Gastrocnemius medialis (tissue), 4 donors: ENCODE data around the gene MBNL2. TPM values are rescaled to one million over a fixed set of nuclear protein-coding genes. Genes with fewer than 3 reads are reported as not detected.
A peak's percentile ranks its signal among the peaks of the same experiment; 100 is the strongest.

Experiments used
- ATAC-seq, 2 donors: fragments of 150-250 bp; one replicate each; pipeline ENCODE4 v1.9.1; 2016
- DNase-seq, 2 donors: peaks; one replicate each; pipeline ENCODE4 v3.0.0-alpha.2; 2019
- H3K27ac ChIP-seq, 4 donors: fragments of 200-600 bp; sonication (generic); 1 replicate in 1 of 4; 2 replicates in 3 of 4; pipeline ENCODE4 v1.5.1; 2016 to 2018; ENCODE audit warnings: mild to moderate bottlenecking in 2 of 4, moderate library complexity in 1 of 4
- H3K27me3 ChIP-seq, 3 donors: fragments of 200-600 bp; sonication (generic) in 2 of 3; 1 replicate in 1 of 3; 2 replicates in 2 of 3; pipeline versions ENCODE4 v1.5.1 to v1.6.0; 2016 to 2019; ENCODE audit warnings: mild to moderate bottlenecking in 1 of 3, moderate library complexity in 1 of 3
- H3K36me3 ChIP-seq, 2 donors: fragments of 200-600 bp; sonication (generic) in 1 of 2; one replicate each; pipeline ENCODE4 v1.5.1; 2017 to 2018
- H3K4me1 ChIP-seq, 2 donors: fragments of 200-600 bp; sonication (generic) in 1 of 2; one replicate each; pipeline ENCODE4 v1.5.1; 2016 to 2017; ENCODE audit warnings: mild to moderate bottlenecking in 2 of 2
- H3K4me3 ChIP-seq, 4 donors: fragments of 200-600 bp; sonication (generic) in 3 of 4; 1 replicate in 1 of 4; 2 replicates in 3 of 4; pipeline ENCODE4 v1.5.1; 2016 to 2019; ENCODE audit warnings: mild to moderate bottlenecking in 2 of 4
- H3K9me3 ChIP-seq, 3 donors: fragments of 200-600 bp; sonication (generic) in 2 of 3; 1 replicate in 1 of 3; 2 replicates in 2 of 3; pipeline ENCODE4 v1.5.1; 2016 to 2019
- CTCF ChIP-seq, 5 experiments: fragments of 450-650 bp in 3 of 5; fragments of 200-600 bp in 2 of 5; sonication (generic) in 2 of 5; IDR thresholded peaks in 4 of 5; conservative IDR thresholded peaks in 1 of 5; 1 replicate in 4 of 5; 2 replicates in 1 of 5; pipeline ENCODE4 v1.5.1; 2016 to 2019; ENCODE audit warnings: antibody characterized with exemption in 5 of 5, mild to moderate bottlenecking in 3 of 5, moderate library complexity in 3 of 5
- POLR2A ChIP-seq, 2 donors: fragments of 450-650 bp; IDR thresholded peaks; one replicate each; pipeline ENCODE4 v1.6.1; 2017; ENCODE audit warnings: antibody characterized with exemption in 2 of 2, mild to moderate bottlenecking in 2 of 2, moderate library complexity in 2 of 2
- in situ Hi-C, 4 donors: fragments of 200-750 bp; cut with MboI; loops; one replicate each; pipeline versions ENCODE4 v1.15.0 to v1.8.0; 2017; ENCODE audit warnings: low sequenced_read_pairs in 4 of 4
- intact Hi-C: fragments of 100-400 bp; cut with DNase I; formaldehyde crosslinking; loops from one replicate; pipeline ENCODE4 v1.15.1; 2023; ENCODE audit warnings: low total_unique reads
- total RNA-seq, 4 donors: library from RNA; depleted of rRNA; stranded (reverse); fragments of >200 nt; gene quantifications; one replicate each; pipeline versions ENCODE4 v1.1.0 to v1.2.3, GENCODE V29; 2016

MBNL2 gene
- total RNA-seq, 4 donors from 2014 or later = 47.9 to 92.0 (median 71.3) TPM

GRCh38 chr13:97267418-97268059 lies 45.4 kb downstream of the MBNL2 start:
- in situ Hi-C loops = no loop called here
- peaks cover 63 to 76% of the 10 kb centered on the region in 2 donors for H3K4me1 ChIP-seq

GRCh38 chr13:97268772-97269171 lies 46.6 kb downstream of the MBNL2 start:
- intact Hi-C loops = no loop called here
- ATAC-seq (no peak), DNase-seq (no peak)
- H3K9me3 ChIP-seq = no peaks in the 10 kb centered on the region
- no peaks in the 10 kb centered on the region for H3K36me3 ChIP-seq
- TF ChIP-seq CTCF (IDR thresholded peaks at IDR 0.05 in 4 of 5, conservative IDR thresholded peaks at IDR 0.05 in 1 of 5) (no peak), POLR2A (IDR thresholded peaks at IDR 0.05) (no peak)
- H3K4me3 ChIP-seq = no peak overlapping the region
- no peaks in the 10 kb centered on the region for H3K27me3 ChIP-seq
- H3K4me1 ChIP-seq = peaks cover 73 to 81% of the 10 kb centered on the region in 2 donors
- in situ Hi-C loops = no loop called here
- H3K27ac ChIP-seq = peak overlapping the region in 2 of 4 donors; percentile 14 to 43

More at GRCh38 chr13:97267418-97268059, 45.4 kb downstream of the MBNL2 start:
- intact Hi-C loops = no loop called here
- ATAC-seq (no peak), DNase-seq (no peak)
- Histone ChIP-seq H3K36me3 (no peaks in the 10 kb centered on the region), H3K9me3 (no peaks in the 10 kb centered on the region), H3K4me3 (no peak overlapping the region), H3K27me3 (no peaks in the 10 kb centered on the region), H3K27ac (peak overlapping the region in 3 of 4 donors; percentile 14 to 38 (median 37))
- TF ChIP-seq CTCF (IDR thresholded peaks at IDR 0.05 in 4 of 5, conservative IDR thresholded peaks at IDR 0.05 in 1 of 5) (no peak), POLR2A (IDR thresholded peaks at IDR 0.05) (no peak)

GRCh38 chr13:97269603-97270002 lies 47.5 kb downstream of the MBNL2 start:
- peaks cover 76 to 81% of the 10 kb centered on the region in 2 donors for H3K4me1 ChIP-seq
- in situ Hi-C loops (no loop called here), intact Hi-C loops (no loop called here)
- no peaks in the 10 kb centered on the region for H3K27me3 ChIP-seq
- no peak for TF ChIP-seq CTCF (IDR thresholded peaks at IDR 0.05 in 4 of 5, conservative IDR thresholded peaks at IDR 0.05 in 1 of 5)
- H3K9me3 ChIP-seq = no peaks in the 10 kb centered on the region
- DNase-seq (no peak), ATAC-seq (no peak)
- H3K4me3 ChIP-seq = no peak overlapping the region
- H3K27ac ChIP-seq = peak overlapping the region in 2 of 4 donors; percentile 14 to 43
- H3K36me3 ChIP-seq = no peaks in the 10 kb centered on the region

- TF ChIP-seq CTCF (IDR thresholded peaks at IDR 0.05 in 4 of 5, conservative IDR thresholded peaks at IDR 0.05 in 1 of 5) = no peak
- TF ChIP-seq POLR2A (IDR thresholded peaks at IDR 0.05) = no peak
- in situ Hi-C loops = no loop called here
- H3K4me1 ChIP-seq = peaks cover 75% of the 10 kb centered on the region in 2 donors
These were observed 50.4 kb downstream of the MBNL2 start for GRCh38 chr13:97272526-97272925.

More at GRCh38 chr13:97272526-97272925, 50.4 kb downstream of the MBNL2 start:
- DNase-seq = no peak
- Histone ChIP-seq H3K27ac (no peak overlapping the region), H3K36me3 (peaks cover 0 to 8% of the 10 kb centered on the region in 2 donors), H3K4me3 (no peak overlapping the region), H3K9me3 (no peaks in the 10 kb centered on the region), H3K27me3 (no peaks in the 10 kb centered on the region)
- intact Hi-C loops = no loop called here
- no peak for ATAC-seq
